B cell (primary cell): ENCODE data around the gene NPSR1. TPM values are rescaled to one million over a fixed set of nuclear protein-coding genes. Genes with fewer than 3 reads are reported as not detected.

Experiments
- ATAC-seq: fragments of 200-7000 bp; cut with Tn5 transposase; one replicate; pipeline ENCODE4 v1.10.0; 2021; ENCODE audit warnings: low read depth, mild to moderate bottlenecking, moderate number of reproducible peaks, moderate library complexity
- CTCF ChIA-PET: fragments of 350-600 bp; sonication (Branson Sonifier 250); formaldehyde crosslinking; loops from one replicate; lab custom pipeline; 2021; ENCODE audit warnings: antibody characterized with exemption, inconsistent platforms; lab: Charles Lee
- POLR2A ChIA-PET: fragments of 350-600 bp; sonication (Branson Sonifier 250); formaldehyde crosslinking; loops from one replicate; lab custom pipeline; 2021; ENCODE audit warnings: antibody characterized with exemption; lab: Charles Lee
- DNase-seq: peaks from one replicate; pipeline ENCODE4 v3.0.0; 2013
- H2AFZ ChIP-seq: 2 replicates; pipeline ENCODE4 v1.6.1; 2012; ENCODE audit warnings: mild to moderate bottlenecking, low read depth, low read length; ENCODE audit not compliant: insufficient read depth, poor library complexity, severe bottlenecking
- H3K27ac ChIP-seq, 2 donors: 1 replicate in 1 of 2; 2 replicates in 1 of 2; pipeline ENCODE4 v1.5.1; 2012 to 2013; ENCODE audit warnings: low read length in 2 of 2, mild to moderate bottlenecking in 2 of 2, moderate library complexity in 1 of 2
- H3K27me3 ChIP-seq, 4 experiments: fragments of 200-600 bp in 1 of 4; sonication (generic) in 1 of 4; replicated peaks in 1 of 4; 1 replicate in 2 of 4; 2 replicates in 2 of 4; pipeline versions ENCODE4 v1.6.1 to v1.7.0; 2013 to 2016; ENCODE audit warnings: low read length in 3 of 4, mild to moderate bottlenecking in 2 of 4, mixed read lengths in 1 of 4, moderate library complexity in 1 of 4; ENCODE audit not compliant: insufficient read depth in 4 of 4, control insufficient read depth in 3 of 4; ENCODE audit errors: control extremely low read depth in 1 of 4
- H3K36me3 ChIP-seq, 2 experiments: replicated peaks in 1 of 2; 1 replicate in 1 of 2; 2 replicates in 1 of 2; pipeline versions ENCODE4 v1.6.1 to v1.7.1; 2013; ENCODE audit warnings: low read length in 1 of 2; ENCODE audit not compliant: insufficient read depth in 2 of 2, control insufficient read depth in 1 of 2; ENCODE audit errors: control extremely low read depth in 1 of 2, extremely low read depth in 1 of 2
- H3K4me1 ChIP-seq, 2 donors: fragments of 200-600 bp in 1 of 2; sonication (generic) in 1 of 2; 1 replicate in 1 of 2; 2 replicates in 1 of 2; pipeline versions ENCODE4 v1.5.1 to v1.6.1; 2013 to 2017; ENCODE audit warnings: low read length in 2 of 2; ENCODE audit not compliant: control insufficient read depth in 2 of 2, insufficient read depth in 2 of 2
- H3K4me2 ChIP-seq: replicated peaks from 2 replicates; pipeline ENCODE3; 2012; ENCODE audit warnings: mild to moderate bottlenecking, low read depth, low read length; ENCODE audit not compliant: poor library complexity, severe bottlenecking
- H3K4me3 ChIP-seq, 5 experiments: fragments of 200-600 bp in 1 of 5; sonication (generic) in 1 of 5; 1 replicate in 3 of 5; 2 replicates in 2 of 5; pipeline versions ENCODE4 v1.5.1 to v1.7.0; 2011 to 2016; ENCODE audit warnings: low read length in 4 of 5, mild to moderate bottlenecking in 4 of 5, low read depth in 2 of 5, control low read depth in 1 of 5, moderate library complexity in 1 of 5; ENCODE audit not compliant: insufficient read depth in 1 of 5; ENCODE audit errors: control extremely low read depth in 1 of 5, extremely low read depth in 1 of 5
- H3K79me2 ChIP-seq: fragments of 200-600 bp; sonication (generic); one replicate; pipeline ENCODE4 v1.6.0; 2016; ENCODE audit warnings: low read length; ENCODE audit not compliant: control insufficient read depth, insufficient read depth
- H3K9ac ChIP-seq: fragments of 200-600 bp; sonication (generic); 2 replicates; pipeline ENCODE4 v1.6.1; 2017; ENCODE audit warnings: mild to moderate bottlenecking, low read length, moderate library complexity
- H3K9me3 ChIP-seq, 3 donors: one replicate each; pipeline versions ENCODE4 v1.6.1 to v1.7.1; 2013; ENCODE audit warnings: low read length in 2 of 3; ENCODE audit not compliant: control insufficient read depth in 2 of 3, insufficient read depth in 1 of 3; ENCODE audit errors: control extremely low read depth in 1 of 3
- H4K20me1 ChIP-seq: 2 replicates; pipeline ENCODE4 v1.6.0; 2012; ENCODE audit warnings: mild to moderate bottlenecking, low read length; ENCODE audit not compliant: insufficient read depth, control insufficient read depth, poor library complexity, severe bottlenecking
- H3K27ac Mint-ChIP-seq: one replicate; pipeline ENCODE4 v1.8.0; 2021; ENCODE audit warnings: mixed read lengths
- H3K27me3 Mint-ChIP-seq: one replicate; pipeline ENCODE4 v1.8.0; 2021; ENCODE audit warnings: mixed read lengths
- H3K4me1 Mint-ChIP-seq: one replicate; pipeline ENCODE4 v1.8.0; 2021; ENCODE audit warnings: mixed read lengths
- H3K4me3 Mint-ChIP-seq: one replicate; pipeline ENCODE4 v1.8.0; 2021; ENCODE audit warnings: mixed read lengths
- H3K9me3 Mint-ChIP-seq: one replicate; pipeline ENCODE4 v1.8.0; 2022; ENCODE audit warnings: mixed read lengths; ENCODE audit not compliant: insufficient read depth
- EZH2 ChIP-seq: IDR thresholded peaks from 2 replicates; pipeline ENCODE4 v1.6.1; 2012; ENCODE audit warnings: borderline replicate concordance, low read depth, mild to moderate bottlenecking, moderate library complexity, low read length; ENCODE audit not compliant: insufficient read depth, poor library complexity, severe bottlenecking
- WGBS: methylation state at CpG from one replicate; pipeline ENCODE4 v1.1.5; 2013; ENCODE audit warnings: missing lambda C conversion rate; ENCODE audit not compliant: insufficient coverage; 5-methylcytosine and 5-hydroxymethylcytosine counted together
- intact Hi-C: fragments of 100-400 bp; cut with micrococcal nuclease; formaldehyde crosslinking; loops from one replicate; pipeline ENCODE4 v1.10.0; 2022
- polyA plus RNA-seq: library from polyadenylated mRNA; depleted of rRNA; stranded (reverse); fragments of >200 nt; gene quantifications from 2 replicates; pipeline ENCODE4 v1.2.3, GENCODE V29; 2012
- total RNA-seq, 2 donors: library from RNA; stranded (reverse); fragments of 120-200 nt in 1 of 2; gene quantifications; 1 replicate in 1 of 2; 2 replicates in 1 of 2; pipeline versions ENCODE4 v1.2.3 to v1.2.4, GENCODE V29; 2013 to 2022
- TF ChIP-seq, protein P1 (sequence below): fragments of 200-600 bp; IDR thresholded peaks from one replicate; pipeline ENCODE4 v1.8.0; 2022; ENCODE audit warnings: antibody characterized with exemption, mild to moderate bottlenecking

Gene NPSR1
- total and polyA plus RNA-seq, 2 donors (not counting 1 experiment from before 2014, with no cell fraction given) = not detected

DNA sequence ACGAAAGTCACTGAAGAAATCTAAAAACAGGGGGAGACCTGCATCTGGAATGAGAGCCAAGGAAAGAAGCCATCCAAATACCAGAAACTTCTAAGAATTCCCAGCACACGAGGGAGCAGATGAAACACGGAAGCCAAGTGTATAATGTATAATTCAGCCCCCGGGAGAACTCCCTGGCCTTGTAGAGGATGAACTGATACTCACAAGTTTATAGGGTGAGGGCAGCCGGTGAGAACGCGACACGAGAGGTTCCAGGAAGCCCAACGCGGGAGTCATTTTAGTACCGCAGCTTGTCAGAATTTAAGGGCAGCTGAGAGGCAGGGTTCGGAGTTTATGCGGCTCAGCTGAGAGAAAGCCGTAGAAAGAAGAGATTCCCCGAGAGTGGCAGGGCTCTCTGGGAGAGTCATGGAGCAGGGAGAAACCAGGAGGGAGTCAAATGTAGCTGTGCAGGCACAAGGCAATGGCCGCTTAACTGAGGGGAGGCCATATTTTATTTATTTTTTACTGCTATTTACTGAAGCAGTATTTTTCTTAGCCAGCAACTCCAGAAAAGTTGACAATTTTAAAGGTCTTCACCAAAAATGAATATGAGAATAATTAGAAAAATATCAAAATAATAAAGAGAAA is 164.0 kb downstream of the NPSR1 start:
- intact Hi-C loops = loop anchor here (5.0 kb wide), 1 partner anchor 800 kb away; no protein-coding TSS in a partner anchor
- ATAC-seq (no peak), DNase-seq (no peak)
- Histone ChIP-seq H3K9ac (no peak overlapping the region), H3K27me3 (no peaks in the 10 kb centered on the region), H4K20me1 (no peaks in the 10 kb centered on the region), H3K4me2 (no peak overlapping the region), H3K9me3 (no peaks in the 10 kb centered on the region), H3K27ac (no peak overlapping the region), H3K36me3 (no peaks in the 10 kb centered on the region), H3K79me2 (no peaks in the 10 kb centered on the region), H3K4me1 (no peaks in the 10 kb centered on the region), H2AFZ (no peak overlapping the region), H3K4me3 (no peak overlapping the region)
- TF ChIP-seq, protein P1, sequence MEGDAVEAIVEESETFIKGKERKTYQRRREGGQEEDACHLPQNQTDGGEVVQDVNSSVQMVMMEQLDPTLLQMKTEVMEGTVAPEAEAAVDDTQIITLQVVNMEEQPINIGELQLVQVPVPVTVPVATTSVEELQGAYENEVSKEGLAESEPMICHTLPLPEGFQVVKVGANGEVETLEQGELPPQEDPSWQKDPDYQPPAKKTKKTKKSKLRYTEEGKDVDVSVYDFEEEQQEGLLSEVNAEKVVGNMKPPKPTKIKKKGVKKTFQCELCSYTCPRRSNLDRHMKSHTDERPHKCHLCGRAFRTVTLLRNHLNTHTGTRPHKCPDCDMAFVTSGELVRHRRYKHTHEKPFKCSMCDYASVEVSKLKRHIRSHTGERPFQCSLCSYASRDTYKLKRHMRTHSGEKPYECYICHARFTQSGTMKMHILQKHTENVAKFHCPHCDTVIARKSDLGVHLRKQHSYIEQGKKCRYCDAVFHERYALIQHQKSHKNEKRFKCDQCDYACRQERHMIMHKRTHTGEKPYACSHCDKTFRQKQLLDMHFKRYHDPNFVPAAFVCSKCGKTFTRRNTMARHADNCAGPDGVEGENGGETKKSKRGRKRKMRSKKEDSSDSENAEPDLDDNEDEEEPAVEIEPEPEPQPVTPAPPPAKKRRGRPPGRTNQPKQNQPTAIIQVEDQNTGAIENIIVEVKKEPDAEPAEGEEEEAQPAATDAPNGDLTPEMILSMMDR = no peak
- TF ChIP-seq EZH2 = no peak
- 85% methylated on average over 13 of the region's 16 CpGs for WGBS
- POLR2A ChIA-PET = no interaction called here
- H3K27ac Mint-ChIP-seq = no peak overlapping the region
- H3K9me3 Mint-ChIP-seq = no peaks in the 10 kb centered on the region
- H3K4me3 Mint-ChIP-seq = no peak overlapping the region
- CTCF ChIA-PET = no interaction called here
- H3K27me3 Mint-ChIP-seq = peaks cover 3% of the 10 kb centered on the region
- no peaks in the 10 kb centered on the region for H3K4me1 Mint-ChIP-seq

DNA sequence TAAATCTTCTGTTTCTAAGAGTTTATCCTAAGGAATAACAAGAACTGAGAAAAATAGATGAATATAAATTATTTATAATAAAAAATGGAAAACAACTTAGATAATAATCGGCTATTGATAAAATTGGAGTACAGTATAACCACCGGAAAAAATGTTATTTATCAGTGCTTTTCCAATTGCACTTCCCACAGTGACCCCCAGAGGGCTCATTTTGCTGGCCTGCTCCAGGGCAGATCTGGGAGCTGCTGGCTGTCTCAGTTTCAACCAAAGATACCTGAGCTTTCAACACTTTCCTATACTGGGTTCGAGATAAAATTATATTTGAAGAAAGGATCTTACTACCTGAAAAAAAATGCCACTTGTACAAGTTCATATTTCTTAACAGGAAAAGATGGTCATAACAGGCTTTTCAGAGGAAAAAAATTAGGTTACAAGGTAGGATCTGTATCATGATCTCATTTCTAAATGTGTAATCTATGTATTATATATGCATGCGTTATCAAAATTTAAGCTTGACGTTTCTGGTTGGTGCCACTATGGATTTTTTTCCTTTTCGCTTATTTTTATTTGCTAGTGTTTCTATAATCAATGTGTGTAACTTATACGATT is 165.7 kb downstream of the NPSR1 start:
- Mint-ChIP-seq H3K4me3 (no peak overlapping the region), H3K27ac (no peak overlapping the region), H3K4me1 (no peaks in the 10 kb centered on the region), H3K27me3 (peaks cover 3% of the 10 kb centered on the region), H3K9me3 (no peaks in the 10 kb centered on the region)
- no peaks in the 10 kb centered on the region for H3K27me3 ChIP-seq
- H2AFZ ChIP-seq = no peak overlapping the region
- TF ChIP-seq EZH2 = no peak
- TF ChIP-seq, protein P1 = peak; percentile 90
- H4K20me1 ChIP-seq = no peaks in the 10 kb centered on the region
- no peaks in the 10 kb centered on the region for H3K4me1 ChIP-seq
- H3K9me3 ChIP-seq = no peaks in the 10 kb centered on the region
- H3K4me3 ChIP-seq = no peak overlapping the region
- DNase-seq = peak; percentile 34
- ChIA-PET CTCF (interaction anchor here (0.8 to 1.9 kb wide), 5 partner anchors 10 to 715 kb away, joined by 3 to 6 read pairs (median 4); no protein-coding TSS in a partner anchor), POLR2A (no interaction called here)
- no peak for ATAC-seq
- H3K27ac ChIP-seq = no peak overlapping the region
- H3K9ac ChIP-seq = no peak overlapping the region
- no peak overlapping the region for H3K4me2 ChIP-seq
- intact Hi-C loops = loop anchor here (2.0 to 5.0 kb wide), 2 partner anchors 713 to 799 kb away; no protein-coding TSS in a partner anchor
- no peaks in the 10 kb centered on the region for H3K79me2 ChIP-seq
- H3K36me3 ChIP-seq = no peaks in the 10 kb centered on the region
- no CpG with 5 or more reads among the region's 7 CpGs for WGBS
